HUES64 (cell line): ENCODE measurements around the gene ARFRP1.
"Not testable (repeated sequence)": the region's sequence is repeated elsewhere in the genome, so short reads cannot be mapped to it uniquely, and the experiment has no call there.

Experiments used
- H3K27ac ChIP-seq: 2 replicates; pipeline ENCODE4 v1.7.0; 2013; ENCODE audit warnings: low read depth, low read length, inconsistent platforms
- H3K27me3 ChIP-seq: 2 replicates; pipeline ENCODE4 v1.6.1; 2013; ENCODE audit warnings: mild to moderate bottlenecking, low read length; ENCODE audit not compliant: insufficient read depth
- H3K36me3 ChIP-seq: 2 replicates; pipeline ENCODE4 v1.6.1; 2013; ENCODE audit warnings: mild to moderate bottlenecking, low read length; ENCODE audit not compliant: insufficient read depth
- H3K4me1 ChIP-seq: 2 replicates; pipeline ENCODE4 v1.6.1; 2013; ENCODE audit warnings: mild to moderate bottlenecking, low read length, moderate library complexity; ENCODE audit not compliant: insufficient read depth
- H3K4me3 ChIP-seq: 2 replicates; pipeline ENCODE4 v1.5.1; 2013; ENCODE audit warnings: mild to moderate bottlenecking, low read length, moderate library complexity
- H3K9ac ChIP-seq: 2 replicates; pipeline ENCODE4 v1.6.1; 2013; ENCODE audit warnings: mild to moderate bottlenecking, low read depth, low read length
- H3K9me3 ChIP-seq: 2 replicates; pipeline ENCODE4 v1.6.1; 2013; ENCODE audit warnings: low read depth, low read length; ENCODE audit not compliant: insufficient read depth
- WGBS: fragments of 150-250, 120-280 bp; methylation state at CpG from one replicate; pipeline ENCODE4 v1.1.7; 2013; ENCODE audit warnings: missing lambda C conversion rate; 5-methylcytosine and 5-hydroxymethylcytosine counted together

Gene ARFRP1

DNA sequence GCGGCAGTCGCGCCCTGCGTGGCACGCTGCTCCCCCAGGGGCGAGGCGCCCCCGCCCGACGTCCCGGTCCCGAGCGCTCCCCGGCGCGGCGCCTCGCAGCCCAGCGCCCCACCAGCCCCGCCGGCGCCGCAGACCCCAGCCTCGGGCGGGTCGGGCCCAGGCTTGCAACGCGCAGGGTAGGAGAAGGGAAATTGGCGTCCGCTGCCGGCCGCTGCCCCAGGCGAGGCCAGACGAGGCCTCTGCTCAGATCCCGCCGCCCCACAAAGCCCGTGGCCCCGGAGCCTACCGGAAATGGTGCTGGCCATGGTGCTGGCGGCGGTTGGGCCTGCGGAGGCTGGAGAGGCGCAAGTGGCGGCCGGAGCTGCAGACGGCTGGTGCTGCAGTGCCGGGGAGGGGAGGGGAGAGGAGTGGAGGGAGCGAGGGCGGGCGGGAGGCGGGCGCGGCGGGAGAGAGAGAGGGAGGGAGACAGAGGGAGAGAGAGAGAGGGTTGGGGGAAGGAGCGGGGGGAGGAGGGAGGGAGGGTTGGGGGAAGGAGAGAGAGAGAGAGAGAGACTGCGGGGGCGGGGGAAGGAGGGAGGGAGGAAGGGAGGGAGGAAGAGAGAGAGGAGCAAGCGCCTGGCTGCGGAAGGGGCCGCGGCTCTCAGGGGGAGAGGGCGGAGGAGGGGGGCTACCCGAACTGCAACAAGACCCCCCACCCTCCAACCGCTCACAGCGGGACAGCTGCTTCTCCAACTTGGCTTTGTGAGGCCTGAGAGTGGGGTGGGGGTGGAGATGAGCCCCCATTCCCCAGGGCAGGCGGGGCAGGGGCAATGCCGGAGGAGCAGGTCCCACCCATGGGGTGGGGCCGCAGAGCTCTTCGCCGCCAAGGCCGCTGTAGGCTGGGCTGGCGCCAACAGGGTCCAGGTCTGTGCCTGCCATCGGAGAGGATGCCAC, 54.5 kb downstream of the ARFRP1 start, which contains the start of gene STMN3:
Gene STMN3, minus strand, starts transcription at position 384 of the 933 bp plus-strand sequence. Its CDS starts 79 bp downstream, at position 305.
- H3K9me3 ChIP-seq, result no peaks in the 10 kb centered on the region
- H3K4me1 ChIP-seq, result peaks cover 10% of the 10 kb centered on the region
- 1% methylated on average over 64 of the region's 73 CpGs for WGBS
- H3K4me3 ChIP-seq, result peak within 1 kb of the TSS; percentile 66
- H3K9ac ChIP-seq, result peak within 1 kb of the TSS; percentile 63
- H3K27me3 ChIP-seq, result peaks cover 16% of the 10 kb centered on the region
- H3K36me3 ChIP-seq, result no peaks in the 10 kb centered on the region
- H3K27ac ChIP-seq, result peak within 1 kb of the TSS; percentile 85

- Histone ChIP-seq H3K4me3 (peak overlapping the region; percentile 61), H3K9me3 (no peaks in the 10 kb centered on the region), H3K9ac (peak overlapping the region; percentile 50; the same call in 1 of the 2 replicates), H3K36me3 (no peaks in the 10 kb centered on the region), H3K4me1 (peaks cover 10% of the 10 kb centered on the region), H3K27me3 (peaks cover 16% of the 10 kb centered on the region), H3K27ac (peak overlapping the region; percentile 74; the same call in 1 of the 2 replicates)
- WGBS, result 1% methylated on average over 91 of the region's 91 CpGs
These were observed 55.4 kb downstream of the ARFRP1 start for GRCh38 chr20:63652192-63652980.

GRCh38 chr20:63651942-63652191, 55.9 kb downstream of the ARFRP1 start:
- Histone ChIP-seq H3K9me3 (no peaks in the 10 kb centered on the region), H3K4me3 (peak overlapping the region; percentile 61), H3K4me1 (peaks cover 10% of the 10 kb centered on the region), H3K36me3 (no peaks in the 10 kb centered on the region), H3K27me3 (peaks cover 16% of the 10 kb centered on the region), H3K9ac (no peak overlapping the region), H3K27ac (no peak overlapping the region)
- WGBS, result 22% methylated on average over 10 of the region's 11 CpGs

DNA sequence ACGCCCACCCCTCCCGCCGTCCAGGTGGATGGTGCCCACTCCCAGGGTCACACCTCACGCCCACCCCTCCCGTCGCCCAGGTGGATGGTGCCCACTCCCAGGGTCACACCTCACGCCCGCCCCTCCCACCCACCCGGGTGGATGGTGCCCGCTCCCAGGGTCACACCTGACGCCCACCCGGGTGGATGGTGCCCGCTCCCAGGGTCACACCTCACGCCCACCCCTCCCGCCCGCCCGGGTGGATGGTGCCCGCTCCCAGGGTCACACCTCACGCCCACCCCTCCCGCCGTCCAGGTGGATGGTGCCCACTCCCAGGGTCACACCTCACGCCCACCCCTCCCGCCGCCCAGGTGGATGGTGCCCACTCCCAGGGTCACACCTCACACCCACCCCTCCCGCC, 57.3 kb downstream of the ARFRP1 start:
- Histone ChIP-seq H3K27me3 (peaks cover 16% of the 10 kb centered on the region), H3K4me1 (peaks cover 10% of the 10 kb centered on the region)
- not testable (repeated sequence) for H3K4me3 ChIP-seq, H3K27ac ChIP-seq, H3K9me3 ChIP-seq, H3K9ac ChIP-seq, H3K36me3 ChIP-seq
- 95% methylated on average over 16 of the region's 25 CpGs for WGBS

GRCh38 chr20:63648895-63649589, 58.7 kb downstream of the ARFRP1 start:
- H3K4me1 ChIP-seq, result peaks cover 1% of the 10 kb centered on the region; the same call in 1 of the 2 replicates
- WGBS, result 83% methylated on average over 11 of the region's 11 CpGs

More at GRCh38 chr20:63648895-63649589, 58.7 kb downstream of the ARFRP1 start:
- Histone ChIP-seq H3K27ac (no peak overlapping the region), H3K9ac (no peak overlapping the region), H3K9me3 (no peaks in the 10 kb centered on the region), H3K4me3 (no peak overlapping the region), H3K27me3 (peaks cover 16% of the 10 kb centered on the region), H3K36me3 (no peaks in the 10 kb centered on the region)
